ENCODE results near the gene KLHL26.

DNA sequence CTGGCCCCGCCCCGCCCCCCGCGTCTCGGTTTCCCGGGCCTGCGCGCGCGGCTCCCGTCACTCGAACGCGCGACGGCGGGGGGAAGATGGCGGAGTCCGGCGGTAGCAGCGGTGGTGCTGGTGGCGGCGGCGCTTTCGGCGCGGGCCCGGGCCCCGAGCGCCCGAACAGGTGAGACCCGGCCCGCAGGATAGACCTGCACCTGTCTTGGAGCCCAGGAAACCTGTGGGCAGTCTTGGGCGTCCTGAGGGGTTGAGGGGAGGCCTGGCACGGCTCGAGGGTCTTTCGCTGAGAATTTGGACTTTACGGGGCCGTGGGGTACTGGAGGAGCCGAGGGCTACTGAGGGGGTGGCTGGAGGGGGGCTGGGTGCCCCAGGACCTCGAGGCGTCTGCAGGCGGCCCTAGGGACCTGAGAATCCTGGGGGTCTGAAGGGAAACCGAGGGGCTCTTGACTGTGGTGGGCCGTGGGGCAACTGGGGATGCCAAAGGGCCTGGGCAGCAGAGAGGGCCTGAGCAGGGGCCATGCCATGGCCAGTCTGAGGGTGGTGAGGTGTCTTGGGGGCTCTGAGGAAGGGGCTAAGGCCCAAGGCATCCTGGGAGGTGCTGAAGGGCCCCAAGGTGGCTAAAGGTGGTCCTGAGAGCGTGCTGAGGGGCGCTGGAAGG lies at the start of gene KLHL26:
- TF ChIP-seq, protein P1, sequence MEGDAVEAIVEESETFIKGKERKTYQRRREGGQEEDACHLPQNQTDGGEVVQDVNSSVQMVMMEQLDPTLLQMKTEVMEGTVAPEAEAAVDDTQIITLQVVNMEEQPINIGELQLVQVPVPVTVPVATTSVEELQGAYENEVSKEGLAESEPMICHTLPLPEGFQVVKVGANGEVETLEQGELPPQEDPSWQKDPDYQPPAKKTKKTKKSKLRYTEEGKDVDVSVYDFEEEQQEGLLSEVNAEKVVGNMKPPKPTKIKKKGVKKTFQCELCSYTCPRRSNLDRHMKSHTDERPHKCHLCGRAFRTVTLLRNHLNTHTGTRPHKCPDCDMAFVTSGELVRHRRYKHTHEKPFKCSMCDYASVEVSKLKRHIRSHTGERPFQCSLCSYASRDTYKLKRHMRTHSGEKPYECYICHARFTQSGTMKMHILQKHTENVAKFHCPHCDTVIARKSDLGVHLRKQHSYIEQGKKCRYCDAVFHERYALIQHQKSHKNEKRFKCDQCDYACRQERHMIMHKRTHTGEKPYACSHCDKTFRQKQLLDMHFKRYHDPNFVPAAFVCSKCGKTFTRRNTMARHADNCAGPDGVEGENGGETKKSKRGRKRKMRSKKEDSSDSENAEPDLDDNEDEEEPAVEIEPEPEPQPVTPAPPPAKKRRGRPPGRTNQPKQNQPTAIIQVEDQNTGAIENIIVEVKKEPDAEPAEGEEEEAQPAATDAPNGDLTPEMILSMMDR (IDR thresholded peaks at IDR 0.05): no peak
- TF ChIP-seq EP300 (IDR thresholded peaks at IDR 0.05; ENCODE audit: low read depth) (no peak), POLR2A (IDR thresholded peaks at IDR 0.05) (peak; percentile 58)

Measured in transverse colon (tissue), 3 donors.